Smooth muscle cell of the brain vasculature (primary cell): ENCODE results near the gene PLCB3.

ENCODE experiments used
- DNase-seq: peaks from one replicate; pipeline ENCODE4 v3.0.0-alpha.2; 2012; ENCODE audit warnings: low read depth, low spot score

PLCB3 gene

DNA sequence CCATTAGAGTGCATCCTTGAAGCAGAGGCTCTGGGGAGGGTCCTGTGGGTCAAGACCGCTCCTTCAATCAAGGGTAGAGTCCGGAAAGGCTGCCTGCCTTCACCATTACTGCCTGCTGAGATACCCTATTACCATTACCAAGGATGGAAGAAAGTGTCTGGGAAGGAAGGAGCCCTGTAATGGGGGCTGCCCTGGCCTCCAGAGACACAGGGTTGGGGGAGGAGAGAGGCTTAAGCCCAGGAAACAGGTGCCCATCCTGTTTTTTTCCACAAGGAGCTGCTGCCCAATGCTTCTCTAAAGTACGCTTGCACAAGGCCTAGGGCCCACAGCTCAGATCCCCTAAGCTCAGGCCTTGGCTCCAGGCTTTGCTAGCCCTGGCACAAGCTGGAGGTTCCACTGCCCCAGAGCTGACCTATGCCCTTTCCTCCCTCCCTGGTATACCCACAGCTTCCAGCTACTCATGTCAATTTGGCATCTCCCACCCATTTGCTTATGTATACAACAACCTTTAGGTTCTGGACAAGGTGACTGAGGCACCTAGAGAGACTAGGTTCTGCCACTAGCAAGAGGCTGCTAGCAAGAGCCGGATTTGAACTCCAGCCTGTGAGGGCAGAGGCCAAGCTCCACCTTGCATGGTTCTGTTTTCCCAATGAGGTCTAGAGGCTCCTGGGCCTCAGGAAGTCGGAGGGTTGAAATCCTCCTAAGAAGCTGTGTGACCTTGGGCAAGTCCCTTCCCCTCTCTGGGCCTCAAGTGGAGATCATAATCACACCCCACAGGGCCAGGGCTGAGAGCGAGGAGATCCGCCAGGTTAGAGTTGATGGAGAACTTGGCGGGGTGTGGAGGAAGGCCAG lies 1.5 kb upstream of the PLCB3 start:
- no peak for DNase-seq

DNA sequence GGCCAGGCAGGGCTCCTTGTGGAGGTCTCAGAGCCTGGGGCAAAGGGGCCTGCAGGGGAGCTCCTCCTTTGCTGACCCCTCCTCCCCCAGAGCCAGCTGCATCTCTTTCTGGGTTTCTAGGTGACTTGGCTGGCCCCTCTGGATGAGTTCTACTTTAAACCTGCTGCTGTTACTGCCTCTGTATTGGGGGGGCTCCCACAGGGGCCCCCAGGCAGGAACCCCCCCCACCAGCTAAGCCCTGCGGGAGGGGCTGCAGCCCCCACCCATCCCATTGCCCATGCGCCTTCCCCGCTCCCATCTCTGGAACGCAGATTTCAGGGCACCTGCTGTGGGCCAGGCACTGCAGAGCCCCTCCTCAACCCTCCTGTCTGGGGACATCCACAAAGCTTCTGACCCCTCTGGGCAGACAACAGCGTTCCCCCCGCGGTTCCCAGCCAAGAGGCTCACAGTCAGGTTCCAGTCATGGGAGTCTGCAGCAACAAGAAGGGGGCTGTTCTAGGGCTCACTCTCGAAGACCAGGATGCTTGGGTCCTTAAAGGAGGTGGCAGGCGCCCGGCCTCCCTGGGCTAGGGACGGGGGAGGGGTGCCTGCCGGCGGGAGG lies 815 bp upstream of the PLCB3 start:
- DNase-seq = no peak

DNA sequence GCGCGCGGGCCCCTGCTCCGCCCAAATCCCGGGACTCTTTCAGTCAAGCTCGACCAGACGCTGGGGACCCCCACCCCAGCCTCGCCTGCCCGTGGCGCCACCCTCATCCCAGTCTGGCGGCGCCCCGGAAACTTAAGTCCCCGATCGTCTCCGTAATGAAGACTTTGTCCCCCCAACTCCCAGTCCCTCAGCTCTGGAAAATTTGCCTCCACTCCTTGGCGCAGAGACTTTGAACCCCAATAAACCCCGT lies 348 bp downstream of the PLCB3 start:
- no peak for DNase-seq

DNA sequence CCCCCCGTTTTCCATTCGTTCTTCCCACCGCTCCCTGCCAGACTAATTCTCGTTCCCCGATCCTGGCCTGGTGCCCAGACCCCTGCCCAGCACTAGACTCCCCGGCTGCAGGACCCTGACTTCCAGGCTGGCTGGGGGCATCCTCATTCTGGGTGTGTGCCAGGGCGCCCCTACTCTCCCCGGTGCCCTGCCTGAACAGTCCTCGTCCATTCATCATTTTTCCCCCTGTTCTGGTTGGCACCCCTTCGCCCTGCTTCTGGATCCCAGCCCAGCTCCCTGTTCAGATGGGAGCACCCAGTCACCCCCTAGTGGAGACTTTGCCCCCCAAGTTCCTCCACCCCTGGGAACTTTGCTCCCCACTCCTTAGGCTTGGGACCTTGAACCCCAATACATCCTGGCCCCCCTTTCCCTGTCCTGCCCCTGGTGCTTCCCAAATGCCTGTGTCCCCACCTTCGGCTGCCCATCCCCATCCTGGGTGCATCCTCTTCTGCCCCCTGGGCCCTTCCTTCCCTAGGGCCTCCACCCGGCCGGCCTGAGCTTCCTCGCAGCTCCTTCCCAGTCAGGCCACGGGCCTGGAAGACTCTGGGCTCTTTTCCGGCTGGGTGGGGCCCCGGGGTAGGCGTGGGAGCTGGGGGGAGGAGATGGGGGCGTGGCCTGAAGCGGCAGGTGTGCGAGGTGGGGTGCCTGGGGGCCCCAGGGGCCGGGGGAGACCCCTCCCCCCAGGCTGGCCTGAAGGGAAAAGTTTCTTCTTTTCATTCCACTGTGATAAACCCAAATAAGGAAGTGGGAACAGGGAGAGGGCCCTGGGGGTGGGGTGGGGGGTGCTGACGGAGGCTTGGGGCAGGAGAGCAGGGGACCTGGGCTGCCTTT lies 908 bp downstream of the PLCB3 start:
- no peak for DNase-seq

DNA sequence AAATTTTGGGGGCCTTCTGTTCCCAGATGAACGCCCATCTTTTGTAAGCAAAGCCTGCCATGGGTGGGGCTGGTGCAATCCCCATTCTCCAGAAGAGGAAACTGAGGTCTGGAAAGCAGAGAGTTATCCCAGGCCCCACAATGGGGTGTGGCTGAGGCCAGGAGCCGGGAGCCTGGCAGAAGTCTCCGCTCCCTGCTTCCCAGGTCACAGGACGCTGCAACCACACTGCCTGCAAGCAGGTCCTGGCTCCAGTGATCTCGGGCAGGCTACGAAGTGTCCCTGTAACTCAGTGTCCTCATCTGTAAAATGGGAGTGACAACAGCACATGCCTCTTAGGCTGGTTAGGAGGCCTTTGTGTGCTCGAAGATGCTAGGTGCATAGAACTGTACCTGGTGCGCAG lies 1.7 kb downstream of the PLCB3 start:
- no peak for DNase-seq

DNA sequence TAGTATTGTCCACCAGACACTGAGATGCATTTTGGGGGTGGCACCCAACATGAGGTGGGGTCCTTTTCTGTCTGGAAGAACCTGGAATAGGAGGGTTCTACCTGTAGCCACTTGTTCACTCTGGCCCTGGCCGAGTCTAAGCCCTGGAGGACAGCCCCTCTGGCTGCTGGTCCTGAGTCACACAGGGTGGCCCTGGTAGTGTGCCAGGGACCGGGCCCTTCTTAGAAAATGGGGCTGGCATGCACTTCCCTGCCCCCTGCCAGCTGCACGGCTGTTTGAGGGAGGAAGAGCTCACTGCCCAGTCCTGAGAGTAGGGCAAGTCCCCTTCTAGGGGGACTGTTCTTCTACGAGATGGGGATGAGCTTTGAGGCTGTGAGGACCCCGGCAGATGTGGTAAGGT lies 2.2 kb downstream of the PLCB3 start:
- no peak for DNase-seq

DNA sequence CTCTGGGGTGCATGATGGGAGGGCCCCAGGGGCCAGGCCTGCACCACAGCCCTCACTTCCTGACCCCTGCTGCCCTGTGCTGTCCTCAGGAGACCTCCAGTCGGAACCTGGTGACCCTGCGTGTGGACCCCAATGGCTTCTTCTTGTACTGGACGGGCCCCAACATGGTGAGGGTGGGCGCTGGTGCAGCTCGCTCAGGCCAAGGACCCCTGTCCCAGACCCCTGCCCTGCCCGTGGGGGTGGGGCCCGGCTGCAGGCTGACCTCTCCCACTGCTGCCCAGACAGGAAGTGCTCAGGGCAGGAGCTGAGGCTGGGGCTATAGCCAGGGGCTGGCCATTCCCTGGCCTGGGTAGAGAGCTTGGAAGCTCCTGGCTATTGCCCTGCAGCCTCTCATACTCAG lies 3.0 kb downstream of the PLCB3 start:
- DNase-seq = no peak

DNA sequence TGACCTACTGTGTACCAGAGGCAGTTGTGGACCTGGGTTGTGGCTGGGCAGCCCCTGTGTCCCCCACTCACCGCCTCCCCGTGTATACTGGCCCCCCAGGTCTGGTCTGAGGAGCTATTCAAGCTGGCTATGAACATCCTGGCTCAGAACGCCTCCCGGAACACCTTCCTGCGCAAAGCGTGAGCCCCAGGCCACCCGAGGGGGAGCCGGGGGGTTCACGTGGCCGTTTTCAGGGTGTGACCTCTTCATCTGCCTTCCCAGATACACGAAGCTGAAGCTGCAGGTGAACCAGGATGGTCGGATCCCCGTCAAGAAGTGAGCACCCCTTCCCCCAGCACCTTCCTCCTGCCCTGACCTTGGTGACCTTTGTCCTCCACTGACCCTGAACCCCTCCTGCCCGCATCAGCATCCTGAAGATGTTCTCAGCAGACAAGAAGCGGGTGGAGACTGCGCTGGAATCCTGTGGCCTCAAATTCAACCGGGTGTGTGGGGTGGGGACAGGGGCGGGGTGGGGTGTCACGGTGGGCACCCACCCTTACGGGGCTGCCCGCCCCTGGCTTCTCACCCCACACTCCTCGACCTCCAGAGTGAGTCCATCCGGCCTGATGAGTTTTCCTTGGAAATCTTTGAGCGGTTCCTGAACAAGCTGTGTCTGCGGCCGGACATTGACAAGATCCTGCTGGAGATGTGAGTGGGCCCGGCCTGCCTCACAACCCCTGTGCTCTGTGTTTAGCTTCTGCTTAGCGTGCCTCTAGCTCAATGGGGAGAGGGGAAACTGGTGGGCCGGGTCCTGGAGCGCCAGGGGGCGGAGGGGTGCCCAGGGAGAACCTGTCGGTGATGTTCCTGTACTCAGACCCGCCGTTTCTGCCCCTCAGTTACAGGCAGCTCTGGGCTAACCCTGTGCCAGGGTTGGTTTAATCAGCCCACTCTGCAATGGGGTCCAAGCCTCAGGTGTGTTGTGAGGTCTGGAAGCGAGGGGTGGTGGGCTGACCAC lies 4.1 kb downstream of the PLCB3 start:
- no peak for DNase-seq

DNA sequence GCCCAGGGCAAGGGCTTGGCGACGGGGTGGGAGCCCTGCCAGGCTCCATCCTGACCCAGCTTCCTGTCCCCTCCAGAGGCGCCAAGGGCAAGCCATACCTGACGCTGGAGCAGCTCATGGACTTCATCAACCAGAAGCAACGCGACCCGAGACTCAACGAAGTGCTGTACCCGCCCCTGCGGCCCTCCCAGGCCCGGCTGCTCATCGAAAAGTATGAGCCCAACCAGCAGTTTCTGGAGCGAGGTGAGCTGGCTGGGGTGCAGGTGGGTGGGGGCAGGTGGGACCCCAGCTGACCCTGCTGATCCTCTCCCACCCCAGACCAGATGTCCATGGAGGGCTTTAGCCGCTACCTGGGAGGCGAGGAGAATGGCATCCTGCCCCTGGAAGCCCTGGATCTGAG lies 5.0 kb downstream of the PLCB3 start:
- no peak for DNase-seq

DNA sequence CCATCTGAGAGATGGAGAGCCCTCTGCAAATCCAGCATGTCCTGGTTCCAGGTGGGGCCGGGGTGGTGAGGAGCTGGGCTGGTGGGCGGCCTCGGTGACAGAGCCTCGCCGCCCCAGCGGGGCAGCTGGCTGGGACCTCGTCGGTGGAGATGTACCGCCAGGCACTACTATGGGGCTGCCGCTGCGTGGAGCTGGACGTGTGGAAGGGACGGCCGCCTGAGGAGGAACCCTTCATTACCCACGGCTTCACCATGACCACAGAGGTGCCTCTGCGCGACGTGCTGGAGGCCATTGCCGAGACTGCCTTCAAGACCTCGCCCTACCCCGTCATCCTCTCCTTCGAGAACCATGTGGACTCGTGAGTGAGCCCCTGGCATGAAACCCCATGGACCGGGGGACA lies 7.0 kb downstream of the PLCB3 start:
- no peak for DNase-seq

DNA sequence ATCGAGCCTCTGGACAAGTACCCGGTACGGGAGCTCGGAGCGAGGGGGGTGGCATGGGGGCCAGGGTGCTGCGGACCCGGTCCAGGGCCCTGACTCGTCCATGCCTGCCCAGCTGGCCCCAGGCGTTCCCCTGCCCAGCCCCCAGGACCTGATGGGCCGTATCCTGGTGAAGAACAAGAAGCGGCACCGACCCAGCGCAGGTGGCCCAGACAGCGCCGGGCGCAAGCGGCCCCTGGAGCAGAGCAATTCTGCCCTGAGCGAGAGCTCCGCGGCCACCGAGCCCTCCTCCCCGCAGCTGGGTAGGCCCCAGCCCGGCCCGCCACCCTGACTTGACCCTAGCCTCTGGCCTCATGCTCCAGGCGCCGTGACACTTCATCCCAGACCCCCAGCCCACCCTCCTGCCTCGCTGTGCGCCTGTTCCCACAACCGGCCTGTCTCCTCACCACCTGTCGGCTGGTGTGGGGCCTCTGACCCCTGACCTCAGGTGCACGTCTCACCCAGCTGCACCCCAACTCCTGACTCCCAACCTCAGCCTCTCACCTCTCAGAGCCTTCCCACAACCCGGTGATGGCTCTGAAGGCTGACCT lies 7.7 kb downstream of the PLCB3 start:
- DNase-seq = no peak

DNA sequence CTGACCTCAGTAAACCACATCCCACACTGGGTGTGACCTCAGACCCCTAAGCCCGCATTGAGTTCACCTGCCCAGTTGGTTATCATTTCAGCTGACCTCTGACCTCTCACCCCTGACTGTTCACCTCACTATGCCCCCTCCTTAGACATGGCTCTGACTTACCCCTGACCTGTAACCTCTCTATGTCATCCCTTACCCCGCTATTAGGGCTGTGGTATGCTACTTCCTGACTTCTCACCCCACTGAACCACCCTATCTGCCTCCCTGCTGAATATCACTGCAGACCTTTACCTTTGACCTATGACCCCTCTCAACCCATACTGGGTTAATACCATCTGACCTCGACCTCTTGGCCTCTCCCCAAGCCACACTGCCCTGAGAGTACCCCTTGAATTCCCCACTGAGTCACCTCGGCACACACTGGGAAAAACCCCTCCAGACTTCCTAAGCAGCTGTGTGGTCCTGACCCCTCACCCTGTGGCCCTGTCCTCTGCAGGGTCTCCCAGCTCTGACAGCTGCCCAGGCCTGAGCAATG lies 8.3 kb downstream of the PLCB3 start:
- no peak for DNase-seq

DNA sequence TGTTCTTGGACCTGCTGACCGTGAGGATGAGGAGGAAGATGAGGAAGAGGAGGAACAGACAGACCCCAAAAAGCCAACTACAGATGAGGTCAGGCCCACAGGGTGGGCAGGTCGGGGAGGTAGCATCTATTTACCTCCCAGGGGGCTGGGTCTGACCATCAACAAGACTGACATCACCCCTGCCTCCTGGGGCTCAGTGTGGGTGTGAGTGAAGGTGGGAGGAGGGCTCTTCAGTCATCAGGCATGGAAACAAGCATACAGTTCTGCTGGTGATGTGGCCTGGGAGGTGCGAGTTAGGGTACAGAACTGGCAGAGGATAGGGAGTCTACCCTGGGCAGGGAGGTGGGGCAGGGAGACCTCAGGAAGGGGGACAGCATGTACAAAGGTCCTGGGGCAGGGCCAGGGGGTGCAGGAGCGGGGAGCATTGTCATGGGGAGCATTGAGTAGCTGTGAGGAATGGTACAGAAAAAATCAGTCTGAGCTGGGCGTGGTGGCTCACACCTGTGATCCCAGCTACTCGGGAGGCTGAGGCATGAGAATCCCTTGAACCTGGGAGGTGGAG lies 8.9 kb downstream of the PLCB3 start:
- no peak for DNase-seq

DNA sequence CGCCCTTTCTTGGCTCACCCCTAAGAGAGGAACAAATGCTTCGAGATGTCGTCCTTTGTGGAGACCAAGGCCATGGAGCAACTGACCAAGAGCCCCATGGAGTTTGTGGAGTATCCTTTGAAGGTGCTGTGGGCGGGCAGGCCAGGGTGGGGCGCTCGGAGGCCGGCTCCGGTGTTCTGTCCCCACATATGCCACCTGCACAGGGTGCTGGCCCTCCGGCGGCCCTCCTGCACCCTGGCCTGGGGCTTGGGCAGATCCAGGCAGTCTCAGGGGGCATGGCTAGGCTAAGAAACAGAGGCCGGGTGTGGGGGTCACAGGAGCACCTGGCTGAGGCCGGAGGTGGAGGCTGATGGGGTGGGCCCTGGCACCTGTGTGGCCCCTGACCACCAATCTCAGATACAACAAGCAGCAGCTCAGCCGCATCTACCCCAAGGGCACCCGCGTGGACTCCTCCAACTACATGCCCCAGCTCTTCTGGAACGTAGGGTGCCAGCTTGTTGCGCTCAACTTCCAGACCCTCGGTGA lies 10.3 kb downstream of the PLCB3 start:
- DNase-seq = no peak

DNA sequence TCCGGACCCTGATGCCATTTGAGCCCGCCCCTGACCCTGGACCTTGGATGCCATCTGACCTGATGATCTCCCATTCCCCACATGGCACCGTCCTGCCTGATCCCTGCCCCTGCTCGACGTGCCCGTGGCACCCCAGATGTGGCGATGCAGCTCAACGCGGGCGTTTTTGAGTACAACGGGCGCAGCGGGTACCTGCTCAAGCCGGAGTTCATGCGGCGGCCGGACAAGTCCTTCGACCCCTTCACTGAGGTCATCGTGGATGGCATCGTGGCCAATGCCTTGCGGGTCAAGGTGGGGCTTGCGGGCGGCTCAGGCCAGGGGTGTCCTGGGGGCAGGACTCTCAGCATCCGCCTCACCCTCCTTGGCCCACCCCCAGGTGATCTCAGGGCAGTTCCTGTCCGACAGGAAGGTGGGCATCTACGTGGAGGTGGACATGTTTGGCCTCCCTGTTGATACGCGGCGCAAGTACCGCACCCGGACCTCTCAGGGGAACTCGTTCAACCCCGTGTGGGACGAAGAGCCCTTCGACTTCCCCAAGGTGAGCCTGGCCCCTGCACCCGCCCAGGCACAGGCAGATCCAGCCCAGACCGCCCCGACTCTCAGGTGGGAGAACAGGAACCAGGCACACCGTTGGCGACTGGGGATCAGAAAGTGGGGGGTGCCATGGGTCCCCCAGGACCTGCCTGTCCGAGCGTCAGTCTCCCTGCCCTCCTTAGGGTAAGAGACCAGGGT lies 11.1 kb downstream of the PLCB3 start:
- DNase-seq = no peak

DNA sequence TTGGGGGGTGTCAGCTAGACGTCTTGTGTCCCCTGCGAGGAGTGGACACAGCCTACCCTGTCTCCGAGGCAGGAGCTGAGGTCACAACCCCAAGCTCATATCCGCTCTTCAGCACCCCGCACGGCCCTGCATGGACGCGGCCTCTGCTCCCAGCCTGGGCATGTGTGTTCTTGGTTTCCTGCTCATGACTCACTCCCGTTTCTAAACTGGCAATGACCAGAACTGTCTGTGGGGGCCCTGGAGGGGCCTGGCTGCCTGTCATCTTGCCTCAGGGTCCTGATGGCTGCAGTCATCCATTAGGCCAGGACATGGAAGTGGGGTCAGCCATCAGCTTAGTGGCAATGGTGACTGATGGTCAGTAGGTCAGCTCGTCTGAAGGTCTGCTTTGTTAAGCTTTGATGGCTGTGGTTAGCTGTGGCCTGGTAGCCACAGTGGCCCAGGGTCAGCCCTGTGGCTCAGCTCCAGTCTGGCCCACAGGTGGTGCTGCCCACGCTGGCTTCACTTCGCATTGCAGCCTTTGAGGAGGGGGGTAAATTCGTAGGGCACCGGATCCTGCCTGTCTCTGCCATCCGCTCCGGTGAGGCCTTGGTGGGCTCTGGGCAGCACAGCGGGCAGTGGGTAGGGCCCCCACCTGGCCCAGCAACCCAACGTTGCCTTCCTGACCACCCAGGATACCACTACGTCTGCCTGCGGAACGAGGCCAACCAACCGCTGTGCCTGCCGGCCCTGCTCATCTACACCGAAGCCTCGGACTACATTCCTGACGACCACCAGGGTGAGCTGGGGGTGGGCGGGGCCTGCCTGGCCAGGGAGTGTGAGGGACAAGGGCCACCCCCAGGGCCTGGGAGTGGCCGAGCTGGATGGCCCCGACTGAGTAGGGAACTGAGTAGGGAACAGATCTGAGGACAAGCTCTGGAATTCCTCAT lies 12.0 kb downstream of the PLCB3 start:
- no peak for DNase-seq

DNA sequence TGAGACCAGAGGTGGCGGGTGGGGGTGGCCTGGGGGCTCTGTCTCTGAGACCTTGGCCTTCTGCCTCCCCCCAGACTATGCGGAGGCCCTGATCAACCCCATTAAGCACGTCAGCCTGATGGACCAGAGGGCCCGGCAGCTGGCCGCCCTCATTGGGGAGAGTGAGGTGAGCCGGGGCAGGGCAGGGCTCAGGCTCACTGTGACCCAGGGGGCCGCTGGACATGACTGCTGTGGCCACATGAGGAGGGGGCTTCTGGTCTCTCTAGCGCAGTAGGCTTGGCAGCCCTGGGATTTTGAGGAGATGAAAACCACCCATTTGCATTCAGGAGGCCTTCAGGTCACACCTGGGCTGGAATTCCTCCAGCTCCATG lies 12.6 kb downstream of the PLCB3 start:
- no peak for DNase-seq

DNA sequence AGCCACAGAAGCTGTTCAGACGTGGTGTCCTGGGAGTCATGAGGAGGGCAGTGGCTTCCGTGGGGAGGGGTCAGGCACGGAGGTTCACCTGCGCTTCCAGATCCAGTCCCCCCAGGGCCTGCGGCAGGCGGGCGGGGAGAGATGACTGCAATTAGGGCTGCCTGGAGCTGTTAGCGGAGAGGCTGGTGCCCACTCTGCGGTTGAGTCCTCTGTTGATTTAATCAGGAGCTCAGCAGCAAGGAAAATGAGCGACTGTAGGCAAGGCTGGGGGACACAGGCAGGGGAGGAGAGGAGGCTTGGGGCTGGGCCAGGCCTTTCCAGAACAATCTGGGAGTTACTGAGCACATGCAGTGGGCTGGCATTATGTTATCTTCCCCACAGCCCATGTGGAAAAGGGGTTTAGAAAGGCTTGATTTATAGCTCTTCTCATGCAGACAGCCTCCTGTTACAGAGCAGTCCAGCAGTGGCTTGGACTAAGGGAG lies 13.1 kb downstream of the PLCB3 start:
- no peak for DNase-seq
